Measurements from ENCODE around the gene TPPP2.

DNA sequence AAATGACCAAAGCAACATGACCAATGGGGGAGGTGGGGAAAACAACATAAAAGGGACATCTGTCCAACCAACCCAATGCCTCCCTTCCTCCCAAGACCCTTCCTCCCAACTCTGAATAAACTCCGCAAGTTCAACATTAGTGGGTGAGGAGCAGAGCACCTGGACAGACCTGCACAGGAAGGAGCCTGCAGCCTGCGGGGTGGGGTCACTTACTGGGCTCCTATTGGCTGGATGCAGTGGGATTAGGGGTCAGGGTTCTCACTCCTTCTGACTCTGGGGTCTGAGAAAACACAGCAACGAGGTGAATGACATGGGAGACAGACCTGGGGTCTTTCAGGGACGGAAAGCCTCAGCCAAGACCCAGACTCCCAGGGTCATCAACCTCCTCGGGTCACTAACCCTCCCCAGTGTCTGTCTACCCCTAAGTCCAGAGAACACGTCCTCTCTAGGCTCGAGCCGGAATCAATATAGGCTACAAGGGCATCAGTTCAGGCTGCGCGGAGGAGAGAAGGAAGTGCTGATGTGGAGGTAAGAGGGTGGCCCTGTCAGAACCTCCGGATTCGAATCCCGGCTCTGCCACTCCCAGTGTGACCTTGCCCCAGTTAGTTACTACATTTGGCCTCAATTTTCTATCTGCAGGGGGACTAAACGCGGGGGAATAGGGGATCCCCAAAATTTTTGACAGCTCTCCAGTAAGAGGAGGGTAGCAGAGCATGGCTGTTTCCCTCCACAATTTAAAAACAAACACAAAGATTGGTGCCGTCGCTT is 6.0 kb upstream of the TPPP2 start:
- TF ChIP-seq EZH2phosphoT487 (IDR thresholded peaks at IDR 0.05; ENCODE audit: borderline replicate concordance, low read length), result no peak
- TF ChIP-seq, protein P1, sequence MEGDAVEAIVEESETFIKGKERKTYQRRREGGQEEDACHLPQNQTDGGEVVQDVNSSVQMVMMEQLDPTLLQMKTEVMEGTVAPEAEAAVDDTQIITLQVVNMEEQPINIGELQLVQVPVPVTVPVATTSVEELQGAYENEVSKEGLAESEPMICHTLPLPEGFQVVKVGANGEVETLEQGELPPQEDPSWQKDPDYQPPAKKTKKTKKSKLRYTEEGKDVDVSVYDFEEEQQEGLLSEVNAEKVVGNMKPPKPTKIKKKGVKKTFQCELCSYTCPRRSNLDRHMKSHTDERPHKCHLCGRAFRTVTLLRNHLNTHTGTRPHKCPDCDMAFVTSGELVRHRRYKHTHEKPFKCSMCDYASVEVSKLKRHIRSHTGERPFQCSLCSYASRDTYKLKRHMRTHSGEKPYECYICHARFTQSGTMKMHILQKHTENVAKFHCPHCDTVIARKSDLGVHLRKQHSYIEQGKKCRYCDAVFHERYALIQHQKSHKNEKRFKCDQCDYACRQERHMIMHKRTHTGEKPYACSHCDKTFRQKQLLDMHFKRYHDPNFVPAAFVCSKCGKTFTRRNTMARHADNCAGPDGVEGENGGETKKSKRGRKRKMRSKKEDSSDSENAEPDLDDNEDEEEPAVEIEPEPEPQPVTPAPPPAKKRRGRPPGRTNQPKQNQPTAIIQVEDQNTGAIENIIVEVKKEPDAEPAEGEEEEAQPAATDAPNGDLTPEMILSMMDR (conservative IDR thresholded peaks at IDR 0.05; ENCODE audit: low read depth, low read length), result no peak
